H1 (cell line): ENCODE data around the gene CELF3. TPM values are rescaled to one million over a fixed set of nuclear protein-coding genes. Genes with fewer than 3 reads are reported as not detected.

Experiments used
- CHD2 ChIP-seq: IDR thresholded peaks from 2 replicates; pipeline ENCODE4 v1.6.1; 2012; ENCODE audit warnings: low read length, improper control_type of control experiment
- CHD7 ChIP-seq: fragments of 300-600 bp; sonication (generic); IDR thresholded peaks from 2 replicates; pipeline ENCODE4 v1.7.1; 2012; ENCODE audit warnings: low read length, moderate library complexity, mild to moderate bottlenecking, inconsistent platforms; ENCODE audit not compliant: insufficient replicate concordance
- KDM1A ChIP-seq: fragments of 200-600, 300-600 bp; sonication (generic); IDR thresholded peaks from 2 replicates; pipeline ENCODE4 v1.7.1; 2016; ENCODE audit warnings: mild to moderate bottlenecking, low read length, borderline replicate concordance
- MAFK ChIP-seq: IDR thresholded peaks from 2 replicates; pipeline ENCODE4 v1.6.1; 2012; ENCODE audit warnings: low read depth, mild to moderate bottlenecking, improper control_type of control experiment, low read length
- POLR2AphosphoS5 ChIP-seq: IDR thresholded peaks from 2 replicates; pipeline ENCODE4 v1.6.1; 2011; ENCODE audit warnings: low read depth, low read length
- RFX5 ChIP-seq: IDR thresholded peaks from 2 replicates; pipeline ENCODE4 v1.6.1; 2011; ENCODE audit warnings: low read depth, low read length, improper control_type of control experiment, borderline replicate concordance
- TEAD4 ChIP-seq: IDR thresholded peaks from 2 replicates; pipeline ENCODE4 v1.6.1; 2012; ENCODE audit warnings: low read depth, low read length, inconsistent platforms, mixed read lengths
- ZNF274 ChIP-seq: IDR thresholded peaks from 2 replicates; pipeline ENCODE4 v1.7.0; 2012; ENCODE audit warnings: low read length, borderline replicate concordance; ENCODE audit errors: extremely low read depth
- polyA plus RNA-seq, 7 experiments: library from polyadenylated mRNA; depleted of rRNA in 3 of 7; stranded (reverse) in 5 of 7; unstranded in 2 of 7; fragments of >200 nt in 5 of 7; fragments of 200-250 nt in 2 of 7; gene quantifications; 1 replicate in 5 of 7; 2 replicates in 1 of 7; 4 replicates in 1 of 7; pipeline versions ENCODE4 v1.2.1 to v1.2.3, GENCODE V29; 2011 to 2013; ENCODE audit warnings: missing spikeins in 2 of 7, mixed read lengths in 2 of 7
- total RNA-seq: library from RNA; stranded (reverse); fragmentation: NEBNext Ultra II Directional; extraction: Animal tissue kit (Norgen Biotek cat#: 25700); gene quantifications from 2 replicates; pipeline ENCODE4 v1.2.1, GENCODE V29; 2021

The CELF3 gene
- total and polyA plus RNA-seq, 2 of the 8 experiments (the other 6 are each of a cell fraction or from before 2014, with no cell fraction given) = 0.34 to 1.2 TPM

GRCh38 chr1:151728151-151729054 is 11.8 kb upstream of the CELF3 start (continued):
- peak; percentile 99 for TF ChIP-seq CHD7
- TF ChIP-seq CHD2 = no peak
- peak; percentile 71 for TF ChIP-seq MAFK
- no peak for TF ChIP-seq RFX5
- TF ChIP-seq TEAD4 = peak; percentile 40; the same call in 1 of the 2 replicates
- TF ChIP-seq POLR2AphosphoS5 = no peak
- TF ChIP-seq KDM1A = no peak
- no peak for TF ChIP-seq ZNF274
